HG03159 (cell line): ENCODE results near the gene TNKS1BP1.

Source experiments
- ATAC-seq: cut with Tn5 transposase; IDR thresholded peaks from one replicate; pipeline ENCODE4 v1.9.1; 2021; ENCODE audit warnings: mild to moderate bottlenecking, moderate library complexity; ENCODE audit not compliant: unreplicated experiment

Gene TNKS1BP1

DNA sequence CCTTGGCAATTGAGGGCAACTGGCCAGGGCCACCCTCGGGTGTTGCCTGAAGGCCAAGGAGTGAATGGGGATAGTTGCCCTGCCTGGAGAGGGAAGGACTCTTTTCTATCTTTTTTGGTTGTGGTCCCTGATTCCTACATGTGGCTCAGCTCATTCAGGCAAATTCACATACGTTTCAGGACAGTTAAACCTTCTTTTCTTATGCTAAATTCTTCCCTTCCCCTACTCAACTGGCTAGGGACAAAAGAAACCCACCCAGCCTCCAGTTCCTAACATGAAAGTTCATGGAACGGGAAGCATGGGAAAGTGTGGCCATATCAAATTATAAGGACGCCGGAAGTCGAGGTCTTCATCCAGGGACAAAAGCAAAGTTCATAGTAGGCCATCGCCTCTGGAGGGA is 61.4 kb downstream of the TNKS1BP1 start:
- ATAC-seq: no peak

DNA sequence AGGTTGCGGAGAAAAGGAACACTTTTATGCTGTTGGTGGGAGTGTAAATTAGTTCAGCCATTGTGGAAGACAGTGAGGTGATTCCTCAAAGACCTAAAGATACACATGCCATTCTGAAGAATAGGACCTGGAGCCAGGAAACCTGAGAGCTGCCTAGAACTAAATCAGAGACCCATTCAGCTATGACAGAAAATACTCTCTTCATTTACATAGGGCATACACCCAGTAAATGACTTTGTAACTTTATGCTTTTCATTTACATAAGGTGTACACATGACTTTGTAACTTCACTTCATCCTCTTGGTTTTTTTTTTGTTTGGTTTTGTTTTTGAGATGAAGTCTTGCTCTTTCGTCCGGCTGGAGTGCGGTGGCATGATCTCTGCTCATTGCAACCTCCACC is 62.6 kb downstream of the TNKS1BP1 start:
- ATAC-seq: no peak

DNA sequence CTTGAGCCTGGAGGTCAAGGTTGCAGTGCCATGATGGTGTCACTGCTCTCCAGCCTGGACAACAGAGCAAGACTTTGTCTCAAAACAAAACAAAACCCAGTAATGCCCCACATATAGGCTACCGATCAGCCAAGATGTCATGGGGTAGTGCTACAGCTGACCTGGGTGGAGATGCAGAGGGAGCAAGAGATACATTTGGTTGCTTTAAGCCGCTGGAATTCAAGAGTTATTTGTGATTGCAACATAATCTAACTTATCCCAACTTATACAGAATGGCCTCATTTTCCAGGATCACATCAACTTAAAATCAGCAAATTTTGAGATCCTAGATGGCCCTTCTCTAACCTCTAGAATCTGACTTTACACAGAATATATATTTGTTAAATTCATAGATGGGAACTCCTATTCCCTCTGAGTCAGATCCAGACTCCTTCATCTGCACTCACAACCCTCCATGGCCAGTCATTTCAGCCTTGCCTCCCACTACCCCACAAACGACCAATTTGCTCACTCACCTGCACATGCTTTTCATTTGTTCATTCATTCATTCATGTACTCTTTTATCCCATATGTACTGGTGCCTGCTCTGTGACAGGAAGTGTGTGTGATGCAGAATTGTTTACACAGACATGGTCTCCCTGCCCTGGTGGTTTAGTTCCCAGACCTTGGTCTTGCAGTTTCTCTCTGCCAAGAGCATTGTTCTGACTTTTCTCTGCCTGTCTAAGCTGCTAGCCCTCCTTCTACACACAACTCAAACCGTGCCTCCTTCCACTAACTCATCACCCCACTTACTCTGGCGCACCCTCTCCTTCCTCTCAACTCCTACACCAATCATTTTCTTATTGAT is 63.6 kb downstream of the TNKS1BP1 start:
- no peak for ATAC-seq

DNA sequence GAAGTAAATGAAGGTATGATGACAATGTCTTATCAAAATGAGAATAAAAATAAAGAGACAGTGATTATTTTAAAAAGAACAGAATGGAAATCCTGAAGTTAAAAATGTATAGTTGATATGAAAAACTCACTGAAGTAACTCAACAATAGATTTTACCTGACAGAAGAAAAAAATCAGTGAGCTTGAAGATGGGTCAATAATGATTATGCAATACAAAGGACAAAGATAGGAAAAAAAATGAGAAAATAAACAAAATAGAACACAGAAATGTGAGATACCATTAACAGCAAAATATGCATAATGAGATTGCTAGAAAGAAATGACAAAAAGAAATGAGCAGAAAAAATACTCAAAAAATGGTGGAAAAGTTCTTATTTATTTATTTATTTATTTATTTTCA is 68.6 kb downstream of the TNKS1BP1 start:
- ATAC-seq: no peak

DNA sequence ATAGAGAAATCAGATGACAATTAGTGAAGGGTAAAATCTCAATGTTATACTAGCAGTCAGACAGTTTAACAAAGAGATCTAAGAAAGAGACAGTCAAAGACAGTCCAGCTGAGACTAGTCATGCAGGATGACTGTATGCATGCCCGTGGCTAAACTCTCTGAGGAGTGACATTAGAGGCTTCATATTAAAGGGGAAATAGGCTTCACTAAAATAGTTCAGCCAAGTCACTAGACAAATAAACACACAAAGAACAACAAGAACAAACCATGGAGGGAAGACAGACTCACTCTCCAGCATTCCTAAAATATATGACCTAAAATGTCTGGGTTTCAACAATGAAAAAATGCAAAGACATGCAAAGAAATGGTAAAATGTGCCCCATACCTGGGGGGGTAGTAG is 69.1 kb downstream of the TNKS1BP1 start:
- no peak for ATAC-seq

DNA sequence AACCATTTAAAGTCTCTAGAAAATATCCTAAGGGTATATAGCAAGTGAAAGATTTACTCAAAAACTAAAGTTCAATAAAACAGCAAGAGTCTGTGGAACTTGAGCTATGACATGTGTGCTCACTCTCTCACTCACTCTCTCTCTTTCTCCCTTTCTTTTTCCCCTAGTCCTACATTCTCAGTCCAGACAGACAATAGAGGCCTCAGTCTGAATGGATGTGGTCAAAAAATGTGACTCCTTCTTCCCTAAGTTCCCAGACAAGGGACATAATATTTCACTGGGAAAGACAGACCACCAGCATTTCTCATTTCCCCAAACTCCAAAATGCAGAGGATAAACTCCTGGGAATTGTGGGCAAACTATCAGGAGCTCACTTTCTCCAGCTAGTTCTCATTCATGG is 70.1 kb downstream of the TNKS1BP1 start:
- ATAC-seq: no peak

DNA sequence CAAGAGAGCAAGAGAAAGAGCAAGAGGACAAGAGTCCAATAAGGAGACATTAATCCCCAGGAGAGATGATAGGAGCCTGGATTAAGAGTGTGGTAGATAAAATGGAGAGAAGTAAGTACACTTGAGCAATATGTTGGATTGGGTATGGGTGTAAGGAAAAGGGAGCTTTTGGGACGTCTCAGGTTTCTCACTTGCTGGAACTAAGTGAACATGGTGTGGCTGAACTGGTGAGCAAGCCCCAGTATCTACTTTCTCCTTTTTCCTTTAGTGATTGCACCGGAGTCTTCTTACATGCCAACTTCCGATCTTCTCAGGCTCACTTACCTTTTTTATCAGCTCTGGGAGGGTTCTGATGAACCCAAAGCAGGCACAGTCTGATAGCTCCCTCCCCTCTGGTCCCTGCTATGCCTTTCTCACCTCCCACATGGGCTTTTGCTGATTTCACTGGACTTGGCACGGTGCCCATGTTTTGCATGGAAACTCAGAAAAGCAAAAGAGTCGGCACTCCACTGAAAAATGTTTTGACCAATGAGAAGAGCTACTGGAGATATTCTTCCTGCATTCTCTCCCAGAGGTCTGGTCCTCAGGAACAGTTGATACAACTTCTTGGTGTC is 73.2 kb downstream of the TNKS1BP1 start:
- no peak for ATAC-seq

DNA sequence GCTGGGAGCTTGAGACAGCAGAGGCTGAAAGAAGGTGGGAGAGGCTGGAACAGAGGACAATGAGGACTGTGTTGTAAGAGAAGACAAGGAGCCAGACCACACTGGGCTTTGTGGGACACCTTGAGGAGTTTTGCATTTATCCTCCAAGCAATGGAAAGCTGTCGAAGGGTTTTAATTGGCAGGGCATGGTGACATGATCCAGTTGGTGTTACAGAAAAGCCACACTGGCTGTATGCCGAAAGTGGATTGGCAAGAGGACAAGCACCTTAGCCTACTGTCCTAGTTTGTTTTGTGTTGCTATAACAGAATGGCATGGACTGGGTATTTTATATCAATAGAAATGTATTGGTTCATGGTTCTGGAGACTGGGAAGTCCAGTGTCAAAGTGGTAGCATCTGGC is 73.7 kb downstream of the TNKS1BP1 start:
- ATAC-seq: no peak
